EH (cell line): Measurements from ENCODE around the gene FGF9.

Source experiments
- DNase-seq: peaks from one replicate; pipeline ENCODE4 v3.0.0-alpha.2; 2015; ENCODE audit warnings: low read depth

FGF9 gene

DNA sequence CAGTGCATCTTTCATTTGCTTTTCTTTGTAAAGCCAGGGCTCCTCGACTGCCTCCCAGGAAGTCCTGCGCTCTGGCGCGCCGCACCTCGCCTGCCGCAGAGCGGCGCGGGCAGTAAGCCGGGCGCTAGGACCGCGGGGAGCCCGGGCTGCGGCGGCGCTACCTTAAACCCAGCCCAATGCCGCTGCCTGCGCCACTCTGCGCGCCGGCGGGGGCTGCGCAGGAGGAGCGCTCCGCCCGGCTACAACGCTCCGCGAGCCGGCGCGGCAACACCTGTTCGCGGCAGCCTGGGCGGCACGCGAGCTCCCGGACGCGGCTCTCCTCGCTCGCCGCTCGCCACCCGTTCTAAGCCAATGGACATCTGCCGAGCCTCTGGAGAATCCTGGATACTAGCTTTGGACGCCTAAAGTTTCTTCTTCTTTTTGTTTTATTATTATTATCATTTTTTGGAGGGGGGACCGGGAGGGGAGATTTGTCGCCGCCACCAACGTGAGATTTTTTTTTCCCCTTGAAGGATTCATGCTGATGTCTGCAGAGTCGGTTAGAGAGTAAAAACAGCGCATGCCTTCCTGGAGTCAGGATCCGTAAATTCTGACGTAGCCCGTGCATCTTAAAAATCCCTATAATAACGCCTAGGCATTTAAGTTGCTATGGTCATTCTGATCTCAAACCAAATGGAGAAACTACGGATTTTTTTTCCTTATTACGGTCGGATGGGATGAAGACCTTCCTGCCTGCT, at the start of gene FGF9:
TSS of gene FGF9 (plus strand) at position 191 of the 737 bp plus-strand sequence. CDS start 840 bp downstream, outside the sequence.
- DNase-seq = peak; percentile 67

DNA sequence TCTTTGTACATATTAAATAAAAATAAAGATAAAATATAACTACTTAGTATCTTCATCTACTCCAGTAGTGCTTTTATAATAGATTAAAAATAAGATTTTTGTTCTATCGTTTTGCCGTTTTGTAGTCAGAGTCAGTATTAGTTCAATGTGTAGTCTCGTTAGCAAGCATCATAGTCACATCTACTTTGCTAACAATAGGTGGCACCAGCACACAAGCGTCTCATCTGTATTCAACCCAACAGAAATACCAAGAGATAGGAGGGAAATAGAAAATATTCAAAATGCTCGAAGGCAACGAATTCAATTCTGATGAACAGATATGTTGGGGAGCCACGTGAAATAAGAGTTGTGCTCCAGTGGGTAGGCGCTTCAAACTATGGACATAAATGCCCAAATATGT, 45.5 kb upstream of the FGF9 start:
- peak; percentile 48 for DNase-seq

DNA sequence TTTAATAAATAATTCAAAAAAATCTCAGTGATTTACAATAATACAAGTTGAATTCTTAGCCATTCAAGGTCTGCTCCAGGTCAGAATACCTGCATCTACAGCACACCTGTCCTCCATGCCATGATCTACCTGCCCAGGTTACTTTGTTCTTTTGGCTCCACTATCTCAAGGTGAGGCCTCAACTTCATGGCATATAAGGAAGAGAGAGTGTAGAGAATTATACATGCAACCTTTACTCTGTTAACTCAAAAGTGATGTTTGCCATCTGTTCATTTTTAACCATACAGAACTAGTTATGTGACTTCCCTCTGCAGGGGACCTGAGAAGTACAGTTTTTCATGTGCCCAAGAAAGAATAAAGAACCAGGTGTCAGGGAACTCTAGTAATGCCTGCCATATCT, 38.7 kb upstream of the FGF9 start:
- no peak for DNase-seq

DNA sequence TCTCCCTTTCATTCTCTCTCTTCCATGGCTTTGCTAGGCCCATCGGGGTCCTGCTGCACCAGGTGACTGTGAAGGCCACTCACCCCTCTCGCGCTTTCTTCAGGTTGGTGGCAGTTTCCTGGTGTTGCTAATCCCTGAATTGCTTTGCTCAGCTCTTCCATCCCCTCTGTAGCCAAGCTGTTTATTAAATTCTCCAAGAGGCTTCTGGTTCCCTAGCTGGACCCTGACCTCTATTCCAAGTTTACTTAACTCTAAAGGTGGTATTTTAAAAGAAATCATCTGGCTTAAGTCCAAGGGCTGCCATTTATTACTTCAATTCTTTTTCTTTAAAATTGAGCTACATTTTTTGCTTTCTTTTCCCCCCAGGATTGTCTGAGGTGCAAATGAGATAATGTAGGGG, 34.2 kb upstream of the FGF9 start:
- no peak for DNase-seq

DNA sequence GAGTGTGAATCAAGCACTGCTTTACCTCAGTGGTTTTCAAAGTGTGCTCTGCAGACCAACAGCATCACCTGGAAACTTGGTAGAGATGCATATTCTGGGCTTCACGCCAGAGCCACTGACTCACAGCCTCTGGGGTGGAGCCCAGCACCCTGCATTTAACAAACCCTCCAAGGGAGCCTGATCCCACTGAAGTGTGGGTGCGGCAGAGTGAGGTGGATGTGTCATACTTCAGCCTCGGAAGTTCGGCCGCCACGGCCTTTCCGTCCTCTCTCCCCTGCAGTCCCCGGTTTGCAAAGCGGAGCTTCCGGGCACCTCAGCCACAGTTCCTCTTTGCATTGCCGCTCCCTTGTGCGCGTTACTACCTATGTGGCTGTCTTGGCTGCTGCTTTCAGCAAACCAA, 33.6 kb upstream of the FGF9 start:
- DNase-seq = peak; percentile 34

DNA sequence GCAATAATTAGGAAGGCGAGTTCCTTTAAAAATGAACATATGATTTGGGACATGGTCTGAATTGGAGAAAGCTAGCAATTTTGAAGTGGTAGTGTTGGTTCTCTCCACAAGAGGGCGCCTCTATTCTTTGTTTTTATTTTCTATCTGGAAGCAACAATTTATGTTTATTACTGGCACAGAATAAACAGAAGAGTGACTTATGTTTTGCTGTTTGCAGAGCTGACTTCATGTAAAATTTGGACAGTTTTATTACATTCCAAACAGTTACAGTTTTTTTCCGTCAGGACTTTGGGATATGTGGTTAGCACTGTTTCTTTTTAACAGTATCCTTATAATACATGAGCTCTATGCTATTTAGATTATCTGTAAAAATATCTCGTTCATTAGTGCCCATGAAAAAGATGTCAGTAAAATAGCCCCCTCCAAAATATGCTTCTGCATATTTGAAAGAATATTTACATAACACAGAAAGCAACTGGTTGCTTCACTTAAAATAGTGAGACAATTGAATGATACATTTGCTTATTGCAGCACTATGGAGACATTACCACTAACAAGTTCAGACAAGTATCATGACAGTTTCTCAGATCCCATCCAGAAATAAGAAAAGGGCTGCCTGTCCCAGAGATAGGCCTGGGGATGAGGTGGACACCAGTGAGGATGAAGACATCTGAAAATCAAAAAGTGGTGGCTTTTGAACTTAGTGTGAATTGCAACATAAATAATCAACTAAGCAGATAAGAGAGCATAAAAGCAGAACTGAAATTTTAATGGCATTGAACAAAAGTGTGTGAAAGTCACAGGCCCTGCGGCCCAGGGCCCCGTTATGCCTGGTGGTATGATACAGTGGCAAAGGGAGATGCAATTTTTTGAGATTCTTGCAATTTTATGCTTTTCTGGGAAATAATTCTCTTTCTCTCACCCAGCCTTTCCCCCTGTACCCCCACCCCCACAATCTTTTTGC, 32.3 kb upstream of the FGF9 start:
- DNase-seq = peak; percentile 16

DNA sequence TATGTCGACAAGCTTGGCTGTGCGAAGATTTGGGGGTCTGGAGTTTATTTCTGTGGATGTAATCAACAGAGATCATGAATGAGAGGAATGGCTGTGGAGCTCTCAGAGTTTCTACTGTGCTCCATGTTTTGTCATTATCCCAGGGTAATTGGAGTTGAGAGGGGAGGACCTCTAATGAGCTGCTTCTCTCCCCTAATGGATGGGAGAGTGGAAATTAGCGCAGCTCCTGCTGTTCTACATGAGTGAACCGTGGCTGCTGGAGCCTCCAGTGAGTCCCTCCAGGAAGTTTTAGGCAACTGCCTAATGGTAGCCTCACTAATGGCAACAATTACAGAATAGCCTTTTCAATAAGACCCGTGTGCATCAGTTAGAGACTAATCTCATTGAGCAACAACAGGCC, 31.3 kb upstream of the FGF9 start:
- no peak for DNase-seq

DNA sequence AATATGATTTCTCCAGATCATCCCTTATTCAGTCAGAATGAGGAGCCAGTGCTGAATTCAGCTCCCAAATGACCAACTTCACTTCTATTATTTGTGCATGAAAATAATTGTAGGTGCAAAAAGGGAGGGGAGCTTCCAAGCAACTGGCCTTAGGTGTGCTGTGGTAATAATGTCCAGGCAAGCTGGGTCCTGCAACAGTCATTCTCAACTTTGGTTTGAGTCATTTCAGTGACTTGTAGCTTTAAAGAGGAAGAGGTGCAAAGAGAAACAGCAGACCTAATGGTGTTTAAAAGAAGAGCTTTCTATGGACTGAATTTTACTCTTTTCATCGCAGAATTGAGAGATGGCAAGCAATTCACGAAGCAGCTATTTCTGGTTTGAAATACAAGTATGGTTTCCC, 29.2 kb upstream of the FGF9 start:
- no peak for DNase-seq

DNA sequence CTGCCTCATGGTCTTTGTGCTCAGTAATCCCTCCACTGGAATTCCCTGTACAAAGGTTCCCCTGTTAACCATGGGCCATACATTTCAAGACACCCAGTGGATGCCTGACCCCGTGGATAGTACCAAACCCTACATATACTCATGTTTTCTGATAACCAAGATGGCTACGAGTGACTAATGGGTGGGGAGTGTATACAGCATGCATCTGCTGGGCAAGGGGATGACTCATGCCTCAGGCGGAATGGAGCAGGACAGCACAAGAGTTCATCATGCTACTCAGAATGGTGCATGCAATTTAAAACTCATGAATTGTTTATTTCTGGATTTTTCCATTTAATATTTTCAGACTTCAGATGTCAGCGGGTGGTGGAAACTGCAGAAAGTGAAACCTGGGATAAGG, 13.3 kb upstream of the FGF9 start:
- DNase-seq = peak; percentile 67

DNA sequence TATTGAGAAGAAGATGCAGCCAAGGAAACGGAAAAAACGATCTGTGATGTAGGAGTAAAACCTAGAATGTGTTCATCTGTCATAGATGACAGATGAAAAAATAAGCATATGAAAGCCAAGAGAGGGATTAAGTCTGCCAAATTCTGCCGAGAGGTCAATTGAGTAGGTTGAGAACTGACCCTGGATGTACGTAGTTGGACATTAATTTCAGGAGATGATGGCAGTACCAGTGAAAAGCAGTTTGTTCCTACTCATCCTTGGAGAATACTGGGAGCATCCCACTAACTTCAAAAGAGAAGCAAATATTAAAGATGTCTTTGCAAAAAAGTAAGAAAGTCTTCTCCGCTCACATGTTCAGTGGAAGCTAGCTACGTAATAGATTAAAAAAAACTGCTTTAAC, 11.8 kb upstream of the FGF9 start:
- no peak for DNase-seq

DNA sequence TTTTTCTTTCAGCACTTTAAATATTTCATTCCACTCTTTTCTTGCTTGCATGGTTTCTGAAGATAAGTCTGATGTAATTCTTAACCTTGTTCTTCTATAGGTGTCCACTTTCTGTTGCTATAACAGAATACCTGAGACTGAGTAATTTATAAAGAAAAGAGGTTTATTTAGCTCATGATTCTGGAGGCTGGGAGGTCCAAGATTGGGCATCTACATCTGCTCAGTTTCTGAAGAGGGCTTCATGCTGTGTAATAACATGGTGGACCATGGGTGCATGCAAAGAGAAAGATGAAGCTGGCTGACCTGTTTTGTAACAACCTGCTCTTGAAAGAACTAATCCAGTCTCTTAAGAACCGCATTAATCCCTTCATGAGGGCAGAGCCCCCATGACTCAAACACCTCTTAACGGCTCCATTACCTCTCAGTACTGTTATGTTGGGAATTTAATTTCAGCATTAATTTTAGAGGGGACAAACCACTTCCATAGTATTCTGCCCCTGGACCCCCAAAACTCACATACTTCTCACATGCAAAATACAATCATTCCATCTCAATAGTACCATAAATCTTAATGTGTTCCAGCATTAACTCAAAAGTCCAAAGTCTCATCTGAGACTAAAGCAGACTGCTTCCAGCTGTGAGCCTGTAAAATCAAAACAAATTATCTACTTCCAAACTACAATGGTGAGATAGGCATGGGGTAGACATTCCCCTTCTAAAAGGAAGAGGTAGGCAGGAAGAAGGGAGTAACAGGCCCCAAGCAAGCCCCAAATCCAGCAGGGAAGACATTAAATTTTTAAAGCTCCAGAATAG, 9.6 kb upstream of the FGF9 start:
- no peak for DNase-seq

DNA sequence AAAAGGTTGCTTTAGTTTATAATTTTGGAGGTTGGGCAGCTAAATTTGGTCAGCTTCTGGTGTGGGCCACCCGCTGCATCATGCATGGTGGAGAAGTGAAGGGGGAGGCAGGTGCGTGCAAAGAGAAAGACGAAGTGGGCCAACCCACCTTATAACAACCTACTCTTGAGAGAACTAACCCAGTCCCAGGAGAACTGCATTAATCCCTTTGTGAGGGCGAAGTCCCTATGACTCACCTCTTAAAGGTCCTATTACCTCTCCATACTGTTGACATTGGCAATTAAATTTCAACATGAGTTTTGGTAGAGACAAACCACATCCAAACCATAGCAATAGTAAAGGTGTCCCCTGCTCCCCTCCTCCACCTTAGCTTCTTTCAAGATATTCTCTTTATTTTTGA, 7.7 kb upstream of the FGF9 start:
- no peak for DNase-seq

DNA sequence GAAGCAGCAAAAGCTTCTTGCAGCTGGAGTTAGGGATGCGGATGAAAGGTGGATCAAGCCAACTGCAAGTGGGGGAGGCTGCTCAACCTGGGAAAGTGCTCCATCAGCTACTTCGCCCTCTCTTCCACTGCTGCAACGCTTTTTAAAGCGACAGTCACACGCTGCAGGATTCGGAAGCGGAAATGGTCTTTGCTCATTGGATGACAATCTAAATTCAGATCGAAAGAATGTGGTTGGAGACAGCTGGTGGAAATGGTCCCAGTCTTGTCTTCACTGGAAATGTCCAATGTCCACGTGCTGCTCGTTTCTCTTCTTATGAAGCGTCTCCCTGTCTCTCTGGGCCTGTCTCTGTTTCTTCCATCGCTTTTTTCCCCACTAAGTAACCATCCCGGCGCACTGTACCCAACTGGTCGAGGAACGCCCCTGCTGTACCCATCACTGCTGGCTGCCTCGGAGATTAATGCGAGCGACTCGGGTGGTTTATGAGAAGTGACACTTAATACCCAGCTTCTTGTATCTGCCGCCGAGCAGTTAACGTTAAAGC, 2.1 kb upstream of the FGF9 start:
- DNase-seq = peak; percentile 7

DNA sequence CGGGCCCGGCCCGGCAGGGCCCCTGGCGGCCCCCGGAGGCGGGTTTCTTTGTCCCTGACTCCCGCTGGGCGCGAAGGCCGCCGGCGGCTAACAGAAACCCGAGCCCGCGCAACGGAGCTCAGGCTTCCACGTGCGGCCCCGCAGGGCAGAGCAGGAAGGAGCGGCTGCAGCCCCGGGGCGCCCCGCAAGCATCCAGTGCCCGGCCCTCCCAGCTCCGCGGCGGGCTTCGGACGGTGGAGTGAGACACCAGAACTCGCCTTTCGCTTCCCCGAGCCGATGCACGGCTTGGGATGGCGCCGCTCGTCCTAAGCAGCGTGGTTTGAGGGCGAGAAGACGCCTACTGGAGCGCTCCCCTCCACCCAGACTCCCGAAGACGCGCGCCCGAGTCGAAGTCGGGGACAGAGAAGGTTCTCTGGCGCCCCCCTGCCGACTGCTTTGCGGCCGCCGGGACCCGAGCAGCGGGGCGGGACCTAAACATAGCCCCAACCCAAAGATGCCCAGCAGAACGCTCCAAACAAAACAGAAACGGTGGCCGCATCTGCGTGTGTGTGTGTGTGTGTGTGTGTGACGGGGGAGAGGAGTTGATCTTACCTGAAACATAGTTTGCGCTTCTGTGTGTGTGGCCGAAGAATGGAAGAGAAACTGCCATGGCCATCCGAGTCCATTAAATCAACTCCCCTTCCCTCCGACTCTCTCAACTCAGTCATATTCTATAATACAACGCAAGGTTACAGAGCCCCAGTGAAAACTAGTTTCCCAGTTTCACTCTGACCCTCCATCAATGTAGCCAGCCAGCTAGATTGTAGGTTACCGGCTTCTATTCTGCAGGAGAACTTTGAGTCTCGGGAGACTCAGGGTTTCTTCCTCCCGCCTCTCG, 629 bp upstream of the FGF9 start:
- peak; percentile 46 for DNase-seq

DNA sequence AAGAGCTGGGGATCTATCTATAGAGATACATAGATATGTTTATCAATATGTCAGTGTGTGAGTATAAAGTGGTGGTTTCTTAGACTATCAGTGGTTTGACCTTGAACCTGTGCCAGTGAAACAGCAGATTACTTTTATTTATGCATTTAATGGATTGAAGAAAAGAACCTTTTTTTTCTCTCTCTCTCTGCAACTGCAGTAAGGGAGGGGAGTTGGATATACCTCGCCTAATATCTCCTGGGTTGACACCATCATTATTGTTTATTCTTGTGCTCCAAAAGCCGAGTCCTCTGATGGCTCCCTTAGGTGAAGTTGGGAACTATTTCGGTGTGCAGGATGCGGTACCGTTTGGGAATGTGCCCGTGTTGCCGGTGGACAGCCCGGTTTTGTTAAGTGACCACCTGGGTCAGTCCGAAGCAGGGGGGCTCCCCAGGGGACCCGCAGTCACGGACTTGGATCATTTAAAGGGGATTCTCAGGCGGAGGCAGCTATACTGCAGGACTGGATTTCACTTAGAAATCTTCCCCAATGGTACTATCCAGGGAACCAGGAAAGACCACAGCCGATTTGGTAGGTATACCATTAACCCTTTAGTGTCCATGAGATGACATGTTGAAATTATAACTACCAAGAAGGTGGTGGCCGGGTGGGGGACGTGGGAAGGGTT, 880 bp downstream of the FGF9 start:
- DNase-seq = no peak

DNA sequence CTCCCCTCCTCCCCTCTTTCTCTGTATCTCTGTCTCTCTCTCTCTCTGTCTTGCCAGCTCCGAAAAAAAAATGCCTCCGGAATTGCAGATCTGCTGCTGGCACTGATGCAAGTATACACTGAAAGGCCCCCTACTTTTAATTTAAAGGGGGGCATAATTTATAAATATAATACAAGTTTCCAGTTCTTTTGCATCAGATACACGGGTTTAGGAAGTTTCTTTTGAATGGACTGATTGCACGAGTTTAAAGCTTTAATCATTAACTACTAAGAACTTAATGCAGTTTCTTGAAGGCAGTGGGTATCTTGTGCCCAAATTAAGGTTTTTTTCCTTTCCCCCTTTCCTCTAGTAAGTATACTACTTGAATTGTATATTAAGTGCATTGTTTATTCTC, 1.4 kb downstream of the FGF9 start:
- no peak for DNase-seq

DNA sequence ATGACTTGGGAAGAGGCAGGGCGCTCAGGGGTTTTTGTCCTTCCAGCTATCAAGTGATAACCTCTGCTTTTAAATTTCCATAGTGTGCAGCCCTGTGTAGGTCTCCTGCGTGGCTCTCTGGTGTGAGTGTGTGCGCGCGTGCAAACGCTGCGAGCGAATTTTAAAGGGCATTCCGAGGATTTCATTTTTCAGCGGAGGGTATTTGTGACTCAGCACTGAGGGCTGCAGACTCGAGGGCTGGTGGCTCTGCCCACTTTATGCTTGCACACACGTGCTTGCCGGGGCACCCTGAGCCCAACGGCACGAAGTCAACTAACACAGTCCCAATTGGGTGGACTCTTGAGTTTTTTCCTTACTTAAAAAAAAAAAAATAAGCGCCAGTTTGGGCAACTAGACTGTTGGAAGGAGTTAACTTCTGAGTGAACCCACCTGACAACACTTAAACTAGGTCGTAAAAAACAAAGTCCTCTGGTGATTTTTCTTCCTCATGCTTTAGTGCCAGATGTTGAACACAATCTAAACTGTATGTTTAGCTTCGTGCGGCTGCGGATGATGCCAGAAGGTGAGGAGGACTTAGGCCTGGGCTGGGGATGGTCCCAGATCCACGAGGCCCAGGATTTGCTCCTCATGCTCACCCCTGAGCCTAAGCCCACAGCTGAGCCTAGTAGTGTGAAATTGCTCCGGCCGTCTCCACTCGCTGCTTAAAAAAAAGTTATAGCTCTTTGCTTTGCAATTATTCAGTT, 2.1 kb downstream of the FGF9 start:
- DNase-seq = peak; percentile 21

DNA sequence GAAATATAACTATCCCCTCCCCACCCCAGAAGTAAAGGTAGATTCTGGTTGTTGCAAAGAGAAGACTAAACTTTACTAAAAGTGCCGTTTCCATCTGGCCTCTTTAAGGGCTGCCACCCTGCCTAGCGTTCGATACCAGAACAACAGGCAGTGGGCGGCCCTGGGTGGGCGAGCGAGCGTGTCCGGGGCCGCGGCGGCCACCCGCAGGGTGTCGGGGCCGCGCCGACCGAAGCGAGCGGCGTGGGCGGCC, 2.6 kb downstream of the FGF9 start:
- DNase-seq = no peak

DNA sequence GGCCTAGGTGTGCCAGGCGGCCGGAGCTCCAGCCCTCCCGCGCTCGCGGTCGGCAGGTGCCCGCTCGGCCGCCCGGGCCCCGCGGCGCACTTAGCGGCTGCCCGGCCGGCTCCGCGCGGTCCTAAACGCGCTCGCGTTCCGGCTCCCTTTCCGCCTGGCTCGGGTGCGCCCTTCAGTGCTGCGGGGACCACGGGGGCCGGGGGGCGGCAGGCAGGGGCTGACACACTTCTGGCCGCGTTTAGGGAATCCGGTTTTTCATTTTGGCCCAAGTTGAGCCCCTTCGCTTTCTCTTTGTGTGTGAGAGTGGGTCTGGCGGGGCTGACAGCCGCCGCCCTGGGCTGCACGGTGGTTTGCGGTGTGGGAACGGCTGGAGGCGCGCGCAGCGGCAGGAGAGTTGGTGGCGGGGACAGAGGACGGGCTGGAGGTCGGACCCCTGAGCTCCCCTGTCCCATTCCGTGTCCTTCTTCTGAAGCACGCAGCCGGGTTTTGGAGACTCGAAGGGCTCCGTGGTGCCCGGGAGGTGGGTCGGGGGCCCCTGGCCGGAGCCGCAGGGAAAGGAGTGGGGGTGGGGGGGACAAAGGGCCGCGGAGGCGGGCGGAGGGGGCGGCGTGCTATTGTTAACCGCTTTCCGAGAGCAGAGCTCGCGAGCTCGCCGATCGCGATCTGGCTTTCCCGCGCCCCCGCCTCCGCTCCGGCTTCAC, 3.1 kb downstream of the FGF9 start:
- DNase-seq = peak; percentile 25
